Activated CD8-positive, alpha-beta memory T cell treated with anti-CD3 and anti-CD28 coated beads for 4 hours (primary cell): ENCODE data around the gene MSLN.

ENCODE experiments used
- DNase-seq, 2 donors: peaks; one replicate each; pipeline ENCODE4 v3.0.0-alpha.2; 2020; ENCODE audit warnings: low read depth in 2 of 2

Gene MSLN

GRCh38 chr16:791131-791530 is 30.6 kb downstream of the MSLN start:
- DNase-seq, result no peak

GRCh38 chr16:792221-792995 is 31.9 kb downstream of the MSLN start:
- DNase-seq, result no peak

- DNase-seq, result no peak
These were observed 32.9 kb downstream of the MSLN start for GRCh38 chr16:793414-793813.

DNA sequence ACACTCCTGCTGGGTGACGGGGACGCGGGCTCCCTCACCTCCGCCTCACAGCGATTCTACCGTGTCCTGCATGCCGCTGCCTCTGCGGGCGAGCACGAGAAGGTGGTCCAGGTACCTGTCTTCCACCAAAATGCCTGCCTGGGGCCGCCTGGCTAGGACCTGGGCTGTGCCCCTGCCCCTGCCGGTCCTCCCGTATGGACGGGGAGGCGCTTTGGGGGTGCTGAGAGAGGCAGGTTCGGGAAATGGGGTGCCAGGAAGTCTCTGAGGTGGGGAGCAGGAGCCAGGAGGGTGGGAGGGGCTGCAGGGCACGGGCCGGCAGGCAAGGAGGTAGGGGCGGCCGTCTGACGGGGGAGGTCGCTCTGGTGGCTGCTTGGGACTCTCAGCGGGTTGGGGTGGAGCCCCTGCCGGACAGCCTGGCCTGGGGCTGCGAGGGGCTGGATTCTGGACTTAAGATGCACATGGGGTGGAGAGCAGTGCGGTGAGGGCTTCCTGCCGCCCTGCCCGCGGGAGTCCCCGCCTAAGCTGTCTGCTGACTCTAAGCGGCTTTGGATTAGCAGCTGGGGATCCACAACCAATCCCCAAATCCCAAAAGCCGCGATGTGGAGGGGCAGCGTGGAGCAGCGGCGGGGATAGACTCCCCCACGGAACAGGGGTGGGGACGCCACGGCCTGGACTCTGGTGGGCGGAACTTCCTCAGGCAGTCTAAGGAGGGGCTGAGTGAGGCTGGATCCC is 33.7 kb downstream of the MSLN start:
- DNase-seq, result no peak

GRCh38 chr16:794853-795466 is 34.4 kb downstream of the MSLN start:
- DNase-seq, result no peak

- no peak for DNase-seq
These were observed 35.2 kb downstream of the MSLN start for GRCh38 chr16:795580-796229.

DNA sequence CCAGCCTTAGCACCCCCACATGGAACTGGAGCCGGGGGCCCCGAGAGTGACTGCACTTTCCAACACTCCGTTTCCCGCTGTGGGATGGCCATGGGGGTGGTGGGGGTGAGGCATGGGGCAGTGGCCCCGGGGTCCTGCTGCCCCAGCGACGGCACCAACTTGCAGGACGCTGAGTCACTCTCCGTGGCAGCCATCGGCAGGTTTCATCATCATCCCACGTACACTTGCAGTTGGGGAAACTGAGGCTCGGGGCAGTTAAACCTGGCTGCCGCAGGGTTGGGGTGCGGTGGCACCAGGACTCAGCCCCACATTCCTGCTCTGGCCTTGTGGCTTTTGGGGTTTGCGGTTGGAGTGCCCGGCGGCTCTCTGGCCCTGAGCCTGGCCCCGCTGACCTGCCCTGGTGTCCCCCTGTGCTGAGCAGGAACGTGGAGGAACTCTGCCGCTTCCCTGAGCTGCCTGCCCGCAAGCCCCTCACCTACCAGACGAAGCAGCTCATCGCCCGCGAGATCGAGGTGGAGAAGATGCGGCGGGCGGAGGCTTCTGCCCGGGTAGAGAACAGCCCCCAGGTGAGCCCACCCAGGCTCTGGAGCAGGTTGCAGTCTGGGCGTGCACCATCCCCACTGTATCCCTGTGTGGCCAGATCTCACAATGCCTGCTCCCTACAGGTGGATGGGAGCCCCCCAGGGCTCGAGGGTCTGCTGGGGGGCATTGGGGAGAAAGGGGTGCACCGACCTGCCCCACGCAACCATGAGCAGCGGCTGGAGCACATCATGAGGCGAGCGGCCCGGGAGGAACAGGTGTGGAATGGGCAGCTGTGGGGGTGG is 36.0 kb downstream of the MSLN start:
- no peak for DNase-seq

GRCh38 chr16:797120-797420 is 36.5 kb downstream of the MSLN start:
- DNase-seq, result no peak

DNA sequence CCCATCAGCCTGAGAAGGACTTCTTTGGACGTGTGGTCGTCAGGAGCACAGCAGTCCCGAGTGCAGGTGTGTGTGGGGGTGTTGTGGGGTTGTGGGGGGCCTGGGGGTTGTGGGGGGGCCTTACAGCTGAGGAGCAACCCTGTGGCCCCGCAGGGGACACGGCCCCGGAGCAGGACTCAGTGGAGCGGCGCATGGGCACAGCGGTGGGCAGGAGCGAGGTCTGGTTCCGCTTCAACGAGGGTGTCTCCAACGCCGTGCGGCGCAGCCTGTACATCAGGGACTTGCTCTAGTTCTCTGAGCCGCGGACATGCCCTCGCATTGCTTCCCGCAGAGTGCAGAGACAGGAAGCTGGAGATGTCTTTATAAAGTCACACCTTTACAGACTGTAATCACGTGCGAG is 37.2 kb downstream of the MSLN start:
- no peak for DNase-seq

GRCh38 chr16:798666-799065 is 38.1 kb downstream of the MSLN start:
- DNase-seq, result no peak

- DNase-seq, result no peak
These were observed 38.8 kb downstream of the MSLN start for GRCh38 chr16:799111-799947.

- no peak for DNase-seq
These were observed 39.7 kb downstream of the MSLN start, which contains the start of gene GNG13 for GRCh38 chr16:799948-800833. TSS of gene GNG13 (minus strand) at chr16:800734. CDS start at chr16:799077, 1,657 bp downstream.

- no peak for DNase-seq
These were observed 40.4 kb downstream of the MSLN start for GRCh38 chr16:800834-801511.

GRCh38 chr16:801584-802363 is 41.2 kb downstream of the MSLN start:
- no peak for DNase-seq

DNA sequence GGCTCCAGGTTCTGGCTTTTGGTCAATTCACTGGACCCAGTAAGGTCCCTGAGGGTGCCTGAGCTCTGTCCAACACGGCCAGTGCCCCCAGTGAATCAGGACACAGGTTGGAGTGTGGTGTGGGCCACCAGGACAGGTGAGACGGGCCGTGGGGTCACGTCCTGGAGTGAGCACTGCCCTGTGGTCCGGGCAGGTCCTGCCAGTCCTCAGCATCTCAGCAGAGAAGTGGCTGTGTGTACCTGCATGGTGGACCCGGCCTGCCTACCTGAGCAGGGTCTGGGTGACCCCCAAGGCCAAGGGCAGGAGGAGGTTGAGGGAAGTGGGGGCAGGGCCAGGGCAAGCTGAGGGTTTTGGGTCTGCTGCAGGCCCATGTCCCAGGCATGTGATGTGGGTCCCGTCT is 41.9 kb downstream of the MSLN start:
- DNase-seq, result no peak

DNA sequence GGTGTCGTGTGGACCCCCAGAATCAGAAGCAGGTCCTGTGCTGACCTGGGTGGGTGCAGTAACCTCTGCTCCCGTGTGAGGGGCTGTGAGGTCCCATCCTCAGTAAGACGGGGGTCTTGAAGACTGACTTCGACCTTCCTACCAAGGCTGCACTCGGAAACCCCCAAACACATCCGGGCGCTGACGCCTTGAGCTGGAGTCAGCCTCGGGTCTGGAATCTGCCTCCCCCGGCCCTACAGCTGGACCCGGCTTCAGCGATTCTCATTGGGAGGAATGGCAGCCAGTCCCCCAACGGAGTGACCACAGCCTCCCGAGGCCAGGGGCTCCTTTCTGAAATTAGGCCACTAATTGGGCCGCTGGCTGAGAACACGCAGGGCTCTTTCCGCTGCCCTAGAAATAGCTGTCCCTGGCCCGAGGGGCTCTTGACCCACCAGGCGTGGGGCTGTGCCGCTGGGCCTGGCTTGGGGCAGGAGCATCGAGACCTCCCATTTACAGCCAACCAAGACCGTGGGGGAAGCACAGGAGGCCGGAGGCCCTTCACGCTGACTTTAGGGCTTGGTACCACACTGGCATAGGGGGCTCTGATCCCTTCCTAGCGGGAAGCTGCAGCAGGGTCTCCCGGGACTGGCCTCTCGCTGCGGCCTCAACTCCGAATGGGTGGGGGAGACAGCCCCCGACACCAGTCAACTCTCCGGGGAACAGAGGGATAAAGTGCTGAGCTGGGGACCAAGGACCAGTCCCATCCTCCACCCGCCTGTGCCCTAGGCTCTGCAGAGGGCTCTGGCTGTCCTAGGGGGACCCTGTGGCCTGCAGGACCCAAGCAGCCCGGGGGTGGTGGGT is 42.6 kb downstream of the MSLN start:
- DNase-seq, result no peak

DNA sequence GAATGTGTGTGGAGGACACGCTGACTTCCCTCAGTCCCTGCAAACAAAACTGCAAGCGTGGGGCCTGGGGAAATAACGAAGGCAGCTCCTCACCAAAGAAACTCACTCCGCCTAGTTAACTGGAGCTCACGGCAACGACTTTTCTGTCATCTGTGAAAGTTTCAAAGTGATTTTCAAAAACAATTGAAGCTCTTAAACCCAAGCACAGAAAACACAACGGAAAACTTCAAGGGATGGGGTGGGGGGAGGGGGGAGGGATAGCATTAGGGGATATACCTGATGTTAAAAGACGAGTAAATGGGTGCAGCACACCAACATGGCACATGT is 43.2 kb downstream of the MSLN start:
- DNase-seq, result no peak
